GM23248 (cell line): Measurements from ENCODE around the gene QSER1. TPM values are rescaled to one million over a fixed set of nuclear protein-coding genes. Genes with fewer than 3 reads are reported as not detected.

ENCODE experiments used
- DNase-seq: peaks from one replicate; pipeline ENCODE4 v3.0.0-alpha.2; 2015
- H2AFZ ChIP-seq: fragments of 200-600 bp; sonication (generic); 2 replicates; pipeline ENCODE4 v1.6.1; 2016; ENCODE audit warnings: antibody characterized with exemption
- H3F3A ChIP-seq: fragments of 200-600 bp; sonication (generic); 2 replicates; pipeline ENCODE4 v1.6.1; 2016; ENCODE audit warnings: mild to moderate bottlenecking, antibody characterized with exemption, mixed run types; ENCODE audit not compliant: insufficient read depth
- H3K27ac ChIP-seq: fragments of 200-600 bp; sonication (generic); 2 replicates; pipeline ENCODE4 v1.5.1; 2016; ENCODE audit warnings: mild to moderate bottlenecking
- H3K27me3 ChIP-seq: fragments of 200-600 bp; sonication (generic); replicated peaks from 2 replicates; pipeline ENCODE4 v1.6.1; 2016; ENCODE audit warnings: mild to moderate bottlenecking; ENCODE audit not compliant: insufficient read depth
- H3K36me3 ChIP-seq: fragments of 200-600 bp; sonication (generic); 2 replicates; pipeline ENCODE4 v1.6.1; 2016; ENCODE audit warnings: low read depth, mild to moderate bottlenecking
- H3K4me1 ChIP-seq: fragments of 200-600 bp; sonication (generic); 2 replicates; pipeline ENCODE4 v1.6.1; 2016; ENCODE audit warnings: mild to moderate bottlenecking; ENCODE audit not compliant: insufficient read depth
- H3K4me2 ChIP-seq: fragments of 200-600 bp; sonication (generic); one replicate; pipeline ENCODE4 v1.6.1; 2016; ENCODE audit warnings: mild to moderate bottlenecking; ENCODE audit not compliant: unreplicated experiment
- H3K4me3 ChIP-seq: fragments of 200-600 bp; sonication (generic); 2 replicates; pipeline ENCODE4 v1.5.1; 2016; ENCODE audit warnings: mild to moderate bottlenecking
- H3K79me2 ChIP-seq: fragments of 200-600 bp; sonication (generic); 2 replicates; pipeline ENCODE4 v1.6.1; 2016; ENCODE audit warnings: mild to moderate bottlenecking; ENCODE audit not compliant: insufficient read depth
- H3K9ac ChIP-seq: fragments of 200-600 bp; sonication (generic); 2 replicates; pipeline ENCODE4 v1.6.1; 2016; ENCODE audit warnings: mild to moderate bottlenecking
- H3K9me2 ChIP-seq: fragments of 200-600 bp; sonication (generic); 2 replicates; pipeline ENCODE4 v1.6.1; 2016; ENCODE audit warnings: mixed run types, mild to moderate bottlenecking, moderate library complexity; ENCODE audit not compliant: insufficient read depth
- H3K9me3 ChIP-seq: fragments of 200-600 bp; sonication (generic); one replicate; pipeline ENCODE4 v1.6.1; 2017; ENCODE audit warnings: low read depth
- H4K20me1 ChIP-seq: fragments of 200-600 bp; sonication (generic); 2 replicates; pipeline ENCODE4 v1.6.0; 2016; ENCODE audit not compliant: insufficient read depth
- EZH2 ChIP-seq: fragments of 200-600 bp; sonication (generic); IDR thresholded peaks from 2 replicates; pipeline ENCODE4 v1.6.1; 2018; ENCODE audit warnings: antibody characterized with exemption, mild to moderate bottlenecking; ENCODE audit not compliant: insufficient read depth, poor library complexity, severe bottlenecking
- EZH2phosphoT487 ChIP-seq: fragments of 200-600 bp; sonication (generic); IDR thresholded peaks from 2 replicates; pipeline ENCODE4 v1.6.1; 2018; ENCODE audit warnings: antibody characterized with exemption, moderate library complexity, mild to moderate bottlenecking, low read depth; ENCODE audit not compliant: insufficient read depth
- WGBS, 2 experiments: methylation state at CpG; one replicate each; pipeline ENCODE4 v1.1.6; 2015 to 2017; ENCODE audit warnings: low lambda C conversion rate in 2 of 2, low coverage in 1 of 2; ENCODE audit errors: missing lambda C conversion rate in 2 of 2; 5-methylcytosine and 5-hydroxymethylcytosine counted together
- in situ Hi-C: fragments of 300-500 bp; cut with MboI; formaldehyde crosslinking; loops from 2 replicates; pipeline ENCODE4 v1.15.0; 2020
- polyA plus RNA-seq: library from polyadenylated mRNA; unstranded; fragments of >200 nt; fragmentation: Nextera tagmentation; extraction: Ambion mirVana; gene quantifications from 2 replicates; pipeline ENCODE4 v1.2.1, GENCODE V29; 2016
- total RNA-seq: library from RNA; depleted of rRNA; stranded (reverse); fragments of >200 nt; shearing (Covaris generic); gene quantifications from 2 replicates; pipeline ENCODE4 v1.2.3, GENCODE V29; 2014

The QSER1 gene
- total and polyA plus RNA-seq, 2 experiments from 2014 or later: 4.9 to 16.5 TPM

- Histone ChIP-seq H4K20me1 (no peaks in the 10 kb centered on the region), H3K79me2 (no peaks in the 10 kb centered on the region), H3K36me3 (no peaks in the 10 kb centered on the region), H3K4me3 (no peak overlapping the region), H3K9ac (no peak overlapping the region), H3K4me1 (no peaks in the 10 kb centered on the region), H3K9me2 (no peaks in the 10 kb centered on the region), H3K4me2 (no peak overlapping the region), H3K27me3 (no peaks in the 10 kb centered on the region), H3K9me3 (no peaks in the 10 kb centered on the region), H2AFZ (no peak overlapping the region), H3K27ac (no peak overlapping the region), H3F3A (no peaks in the 10 kb centered on the region)
- in situ Hi-C loops: no loop called here
- no peak for DNase-seq
- TF ChIP-seq EZH2: no peak
- TF ChIP-seq EZH2phosphoT487: no peak
- 76 to 85% methylated on average over 2 of the region's 2 CpGs for WGBS, 2 experiments
Measured at GRCh38 chr11:32983506-32983905, 90.9 kb downstream of the QSER1 start.

- in situ Hi-C loops: no loop called here
- TF ChIP-seq EZH2: no peak
- WGBS, 2 experiments: 98 to 100% methylated on average over 4 to 5 of the region's 5 CpGs
Measured at GRCh38 chr11:32985600-32985999, 93.0 kb downstream of the QSER1 start.

DNA sequence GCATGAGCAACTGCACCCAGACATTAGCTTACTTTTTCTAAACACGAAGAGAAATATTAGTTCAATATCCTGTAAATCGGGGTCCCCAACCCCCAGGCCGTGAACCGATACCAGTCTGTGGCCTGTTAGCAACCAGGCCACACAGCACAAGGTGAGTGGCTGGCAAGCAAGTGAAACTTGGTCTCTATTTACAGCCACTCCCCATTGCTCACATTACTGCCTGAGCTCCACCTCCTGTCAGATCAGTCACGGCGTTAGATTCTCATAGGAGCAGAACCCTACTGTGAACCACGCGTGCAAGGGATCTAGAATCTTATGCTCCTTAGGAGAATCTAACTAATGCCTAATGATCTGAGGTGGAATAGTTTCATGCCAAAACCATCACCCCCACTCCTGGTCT lies 95.2 kb downstream of the QSER1 start:
- no peak overlapping the region for H2AFZ ChIP-seq
- no peaks in the 10 kb centered on the region for H3K9me2 ChIP-seq
- no peaks in the 10 kb centered on the region for H3K27me3 ChIP-seq
- H3K27ac ChIP-seq: no peak overlapping the region
- H3K79me2 ChIP-seq: no peaks in the 10 kb centered on the region
- H3K9ac ChIP-seq: no peak overlapping the region
- no peak for DNase-seq
- H3K36me3 ChIP-seq: no peaks in the 10 kb centered on the region
- TF ChIP-seq EZH2phosphoT487: no peak
- no peak for TF ChIP-seq EZH2
- in situ Hi-C loops: no loop called here
- H3K4me3 ChIP-seq: no peak overlapping the region
- H4K20me1 ChIP-seq: no peaks in the 10 kb centered on the region
- H3K4me1 ChIP-seq: no peaks in the 10 kb centered on the region
- WGBS, 2 experiments: 60 to 61% methylated on average over 8 of the region's 8 CpGs
- no peak overlapping the region for H3K4me2 ChIP-seq
- H3F3A ChIP-seq: no peaks in the 10 kb centered on the region
- H3K9me3 ChIP-seq: no peaks in the 10 kb centered on the region

More at GRCh38 chr11:32985600-32985999, 93.0 kb downstream of the QSER1 start:
- no peak overlapping the region for H3K27ac ChIP-seq
- H2AFZ ChIP-seq: no peak overlapping the region
- DNase-seq: no peak
- H3K9me3 ChIP-seq: no peaks in the 10 kb centered on the region
- no peaks in the 10 kb centered on the region for H3K9me2 ChIP-seq
- no peak overlapping the region for H3K4me3 ChIP-seq
- no peaks in the 10 kb centered on the region for H3K36me3 ChIP-seq
- no peaks in the 10 kb centered on the region for H3F3A ChIP-seq
- no peaks in the 10 kb centered on the region for H3K27me3 ChIP-seq
- no peak overlapping the region for H3K9ac ChIP-seq
- H3K4me1 ChIP-seq: no peaks in the 10 kb centered on the region
- H3K79me2 ChIP-seq: no peaks in the 10 kb centered on the region
- H3K4me2 ChIP-seq: no peak overlapping the region
- no peaks in the 10 kb centered on the region for H4K20me1 ChIP-seq

GRCh38 chr11:32990481-32990880 lies 97.9 kb downstream of the QSER1 start:
- Histone ChIP-seq H3K9me3 (no peaks in the 10 kb centered on the region), H3K27me3 (no peaks in the 10 kb centered on the region), H3K4me3 (no peak overlapping the region), H2AFZ (no peak overlapping the region), H3K9ac (no peak overlapping the region), H3K4me1 (peaks cover 5% of the 10 kb centered on the region; the same call in 1 of the 2 replicates), H3K9me2 (no peaks in the 10 kb centered on the region), H3F3A (no peaks in the 10 kb centered on the region), H3K27ac (no peak overlapping the region), H3K4me2 (no peak overlapping the region), H3K36me3 (no peaks in the 10 kb centered on the region), H3K79me2 (no peaks in the 10 kb centered on the region), H4K20me1 (no peaks in the 10 kb centered on the region)
- WGBS, 2 experiments: 27 to 50% methylated on average over 1 of the region's 1 CpG
- DNase-seq: no peak
- TF ChIP-seq EZH2phosphoT487: no peak
- TF ChIP-seq EZH2: no peak
- in situ Hi-C loops: no loop called here

DNA sequence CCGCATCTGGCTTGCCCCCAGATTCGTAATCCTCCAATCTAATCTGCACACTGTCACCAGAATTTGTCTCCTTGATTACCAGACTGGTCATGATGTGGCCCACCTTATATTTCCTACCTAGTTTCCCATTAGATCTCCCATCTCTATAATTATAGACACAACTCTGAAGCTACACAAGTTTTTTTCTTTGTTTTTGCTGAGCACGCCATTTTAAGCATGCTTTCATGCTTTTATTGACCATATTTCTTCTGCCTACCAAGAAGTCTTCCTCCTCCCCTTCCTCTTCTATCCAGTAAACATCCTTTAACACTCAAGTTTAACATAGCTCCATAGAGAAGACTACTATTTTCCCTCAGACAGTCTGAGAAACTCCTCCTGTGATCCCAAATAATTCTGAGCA lies 98.8 kb downstream of the QSER1 start:
- Histone ChIP-seq H3K9me2 (no peaks in the 10 kb centered on the region), H3K9me3 (no peaks in the 10 kb centered on the region), H4K20me1 (no peaks in the 10 kb centered on the region), H3K4me3 (no peak overlapping the region), H3K27ac (no peak overlapping the region), H3K4me2 (no peak overlapping the region), H3K79me2 (no peaks in the 10 kb centered on the region), H3K36me3 (no peaks in the 10 kb centered on the region), H2AFZ (no peak overlapping the region), H3K4me1 (peaks cover 5% of the 10 kb centered on the region; the same call in 1 of the 2 replicates), H3K27me3 (no peaks in the 10 kb centered on the region), H3K9ac (no peak overlapping the region), H3F3A (no peaks in the 10 kb centered on the region)
- no peak for TF ChIP-seq EZH2
- no peak for TF ChIP-seq EZH2phosphoT487
- DNase-seq: no peak
- in situ Hi-C loops: no loop called here
- WGBS, 2 experiments: 71 to 86% methylated on average over 3 of the region's 3 CpGs
